Measurements from ENCODE around the gene OR4D10. TPM values are rescaled to one million over a fixed set of nuclear protein-coding genes. Genes with fewer than 3 reads are reported as not detected.
"Not testable (repeated sequence)": the region's sequence is repeated elsewhere in the genome, so short reads cannot be mapped to it uniquely, and the experiment has no call there.

Gene OR4D10
- total RNA-seq, 1 donor from 2014 or later = not detected

- no peaks in the 10 kb centered on the region for H3K9me3 Mint-ChIP-seq (ENCODE audit: low read depth)
- H3K4me3 Mint-ChIP-seq (ENCODE audit: low read depth) = no peak overlapping the region
- no peak for DNase-seq (ENCODE audit: low spot score, unreplicated experiment)
- no peaks in the 10 kb centered on the region for H3K36me3 Mint-ChIP-seq (ENCODE audit: insufficient read depth)
- no peak for TF ChIP-seq CTCF (IDR thresholded peaks at IDR 0.05; ENCODE audit: unreplicated experiment)
- H3K4me1 Mint-ChIP-seq (ENCODE audit: low read depth) = no peaks in the 10 kb centered on the region
- no peak overlapping the region for H3K27ac Mint-ChIP-seq
- peaks cover 3% of the 10 kb centered on the region for H3K27me3 Mint-ChIP-seq
Measured at GRCh38 chr11:59501931-59502330, 28.8 kb downstream of the OR4D10 start.

- no peak for TF ChIP-seq CTCF (IDR thresholded peaks at IDR 0.05; ENCODE audit: unreplicated experiment)
- Mint-ChIP-seq H3K36me3 (ENCODE audit: insufficient read depth) (no peaks in the 10 kb centered on the region), H3K4me3 (ENCODE audit: low read depth) (no peak within 1 kb of the TSS), H3K27ac (no peak within 1 kb of the TSS), H3K9me3 (ENCODE audit: low read depth) (no peaks in the 10 kb centered on the region), H3K4me1 (ENCODE audit: low read depth) (no peaks in the 10 kb centered on the region), H3K27me3 (peaks cover 3% of the 10 kb centered on the region)
- DNase-seq (ENCODE audit: low spot score, unreplicated experiment) = no peak
Measured at GRCh38 chr11:59503276-59503675, 30.2 kb downstream of the OR4D10 start, which contains the start of gene OR4D11. OR4D11 (plus strand) TSS chr11:59503576; CDS start chr11:59503576, 0 bp downstream.

GRCh38 chr11:59510941-59511589 lies 38.0 kb downstream of the OR4D10 start, which contains the start of gene OR4D9:
OR4D9 (plus strand) TSS chr11:59511539; CDS start chr11:59514913, 3,374 bp downstream.
- no peak within 1 kb of the TSS for H3K27ac Mint-ChIP-seq
- no peak within 1 kb of the TSS for H3K4me3 Mint-ChIP-seq (ENCODE audit: low read depth)
- no peak for DNase-seq (ENCODE audit: low spot score, unreplicated experiment)
- no peaks in the 10 kb centered on the region for H3K36me3 Mint-ChIP-seq (ENCODE audit: insufficient read depth)
- no peaks in the 10 kb centered on the region for H3K9me3 Mint-ChIP-seq (ENCODE audit: low read depth)
- H3K27me3 Mint-ChIP-seq = peaks cover 4% of the 10 kb centered on the region
- H3K4me1 Mint-ChIP-seq (ENCODE audit: low read depth) = no peaks in the 10 kb centered on the region
- no peak for TF ChIP-seq CTCF (IDR thresholded peaks at IDR 0.05; ENCODE audit: unreplicated experiment)

GRCh38 chr11:59511675-59512074 lies 38.6 kb downstream of the OR4D10 start:
- Mint-ChIP-seq H3K4me1 (ENCODE audit: low read depth) (no peaks in the 10 kb centered on the region), H3K4me3 (ENCODE audit: low read depth) (no peak overlapping the region), H3K27ac (no peak overlapping the region), H3K27me3 (peaks cover 4% of the 10 kb centered on the region), H3K36me3 (ENCODE audit: insufficient read depth) (no peaks in the 10 kb centered on the region), H3K9me3 (ENCODE audit: low read depth) (no peaks in the 10 kb centered on the region)
- DNase-seq (ENCODE audit: low spot score, unreplicated experiment) = no peak
- no peak for TF ChIP-seq CTCF (IDR thresholded peaks at IDR 0.05; ENCODE audit: unreplicated experiment)

- not testable (repeated sequence) for H3K36me3 Mint-ChIP-seq (ENCODE audit: insufficient read depth); H3K9me3 Mint-ChIP-seq (ENCODE audit: low read depth); H3K27ac Mint-ChIP-seq; H3K4me3 Mint-ChIP-seq (ENCODE audit: low read depth); H3K27me3 Mint-ChIP-seq; H3K4me1 Mint-ChIP-seq (ENCODE audit: low read depth); DNase-seq (ENCODE audit: low spot score, unreplicated experiment)
Measured at GRCh38 chr11:59520139-59520538, 47.0 kb downstream of the OR4D10 start.

GRCh38 chr11:59520741-59521140 lies 47.6 kb downstream of the OR4D10 start:
- Mint-ChIP-seq H3K27ac (no peak overlapping the region), H3K36me3 (ENCODE audit: insufficient read depth) (no peaks in the 10 kb centered on the region), H3K4me3 (ENCODE audit: low read depth) (no peak overlapping the region), H3K9me3 (ENCODE audit: low read depth) (no peaks in the 10 kb centered on the region), H3K4me1 (ENCODE audit: low read depth) (no peaks in the 10 kb centered on the region), H3K27me3 (no peaks in the 10 kb centered on the region)
- no peak for TF ChIP-seq CTCF (IDR thresholded peaks at IDR 0.05; ENCODE audit: unreplicated experiment)
- DNase-seq (ENCODE audit: low spot score, unreplicated experiment) = no peak

All from progenitor cell of endocrine pancreas (in vitro differentiated cells).